GM19193 (cell line): ENCODE measurements around the gene SDHB.

Experiments
- POLR2A ChIP-seq: IDR thresholded peaks from 4 replicates; pipeline ENCODE4 v1.6.1; 2011; ENCODE audit not compliant: insufficient read depth, insufficient read length; ENCODE audit errors: extremely low read depth

The SDHB gene

GRCh38 chr1:17011439-17012307 is 42.2 kb downstream of the SDHB start, which contains the start of gene ATP13A2:
Gene ATP13A2, minus strand, starts transcription at chr1:17011928. Its CDS starts 190 bp downstream, at chr1:17011738.
- peak; percentile 56 for TF ChIP-seq POLR2A

DNA sequence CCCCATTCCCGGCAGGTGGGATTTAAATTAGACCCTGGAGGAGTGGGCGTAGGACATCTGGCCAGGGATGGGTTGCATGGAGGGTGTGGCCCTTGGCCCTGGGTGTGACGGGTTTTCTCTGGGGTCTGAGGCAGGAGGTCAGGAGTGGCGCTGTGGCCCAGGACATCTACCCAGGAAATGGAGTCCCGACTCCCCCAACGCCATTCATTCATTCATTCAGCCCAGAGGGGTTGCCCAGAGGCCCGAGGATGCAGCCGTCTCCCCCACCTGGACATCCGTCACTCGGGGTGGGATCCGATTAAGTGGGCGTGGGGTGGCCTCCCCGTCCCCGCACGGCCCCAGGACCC is 42.8 kb downstream of the SDHB start:
- TF ChIP-seq POLR2A, result no peak

DNA sequence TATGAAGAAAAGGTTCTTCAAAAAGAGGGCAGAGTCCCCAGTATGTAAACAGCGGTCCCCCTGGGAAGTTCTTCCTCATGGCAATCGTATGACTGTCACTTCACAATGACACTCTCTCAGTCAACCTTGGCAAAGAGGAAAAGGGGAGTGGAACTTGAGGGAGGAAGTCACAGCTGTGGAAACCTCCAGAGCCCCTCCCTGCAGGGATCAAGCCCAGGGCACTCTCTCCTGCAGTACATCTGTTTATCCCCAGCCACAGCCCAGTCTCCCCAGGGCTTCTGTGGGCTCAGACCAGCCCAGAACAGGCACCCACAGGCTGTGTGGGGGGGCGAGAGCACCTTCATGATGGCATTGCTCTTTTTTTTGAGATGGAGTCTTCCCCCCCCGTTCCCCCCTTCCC is 44.1 kb downstream of the SDHB start:
- TF ChIP-seq POLR2A, result no peak

DNA sequence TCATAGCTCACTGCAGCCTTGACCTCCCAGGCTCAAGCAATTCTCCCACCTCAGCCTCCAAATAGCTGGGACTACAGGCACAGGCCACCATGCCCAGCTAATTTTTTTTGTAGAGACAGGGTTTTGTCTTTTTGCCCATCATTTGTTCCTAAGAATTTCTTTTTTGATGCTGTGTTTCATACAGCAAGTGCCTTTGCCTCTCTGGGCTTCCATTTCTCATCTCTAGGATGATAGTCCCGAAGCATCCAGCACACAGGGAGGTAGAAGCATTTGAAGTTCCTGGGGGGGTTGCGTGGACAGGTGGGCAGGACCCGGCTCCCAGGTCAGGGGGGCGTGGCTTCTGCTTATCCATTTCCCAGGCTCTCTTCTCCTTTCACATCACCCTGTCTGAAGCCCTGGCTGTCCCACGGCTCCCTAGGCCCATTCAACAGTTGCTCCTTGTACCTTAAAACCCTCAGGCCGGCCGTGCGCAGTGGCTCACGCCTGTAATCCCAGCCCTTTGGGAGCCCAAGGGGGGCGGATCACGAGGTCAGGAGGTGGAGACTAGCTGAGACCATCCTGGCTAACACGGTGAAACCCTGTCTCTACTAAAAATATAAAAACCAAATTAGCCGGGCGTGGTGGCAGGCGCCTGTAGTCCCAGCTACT is 45.5 kb downstream of the SDHB start:
- no peak for TF ChIP-seq POLR2A

DNA sequence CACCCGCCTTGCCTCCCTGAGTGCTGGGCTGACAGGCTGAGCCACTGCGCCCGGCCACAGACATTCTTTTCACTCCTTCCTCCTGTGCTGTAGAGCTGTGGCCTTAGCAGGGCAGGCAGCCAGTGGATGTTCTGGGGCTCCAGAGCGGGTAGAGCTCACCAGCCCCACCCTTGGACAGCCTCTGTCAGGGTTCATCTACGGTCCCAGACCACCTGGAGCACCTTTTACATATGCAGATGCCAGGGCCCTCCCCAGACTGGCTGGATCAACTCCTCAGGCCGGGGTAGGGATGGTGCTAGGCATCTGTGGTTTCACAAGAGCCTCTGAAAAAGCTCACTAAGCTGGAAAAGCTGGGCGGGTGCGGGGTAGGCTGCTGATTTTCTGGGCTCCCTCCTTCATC is 46.7 kb downstream of the SDHB start:
- no peak for TF ChIP-seq POLR2A

DNA sequence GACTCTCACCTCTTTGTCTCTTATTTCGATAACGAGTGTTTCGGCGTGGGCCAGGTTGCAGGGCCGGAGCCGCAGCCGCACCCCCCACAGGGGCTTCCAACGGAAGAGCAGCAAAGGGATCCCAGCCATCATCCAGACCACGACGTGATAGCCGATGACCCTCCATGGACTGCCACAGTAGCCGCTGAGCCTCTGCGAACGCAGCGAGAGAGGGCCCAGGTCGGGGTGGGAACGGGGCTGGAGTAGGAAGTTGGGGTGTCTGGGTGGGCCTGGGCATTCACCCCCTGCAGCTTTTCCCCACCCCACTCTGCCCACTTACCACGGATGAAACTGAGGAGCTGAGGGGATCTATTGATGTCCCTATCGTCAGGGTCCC is 48.5 kb downstream of the SDHB start:
- TF ChIP-seq POLR2A, result no peak

- no peak for TF ChIP-seq POLR2A
Observed at GRCh38 chr1:17004466-17005364, 49.1 kb downstream of the SDHB start.

DNA sequence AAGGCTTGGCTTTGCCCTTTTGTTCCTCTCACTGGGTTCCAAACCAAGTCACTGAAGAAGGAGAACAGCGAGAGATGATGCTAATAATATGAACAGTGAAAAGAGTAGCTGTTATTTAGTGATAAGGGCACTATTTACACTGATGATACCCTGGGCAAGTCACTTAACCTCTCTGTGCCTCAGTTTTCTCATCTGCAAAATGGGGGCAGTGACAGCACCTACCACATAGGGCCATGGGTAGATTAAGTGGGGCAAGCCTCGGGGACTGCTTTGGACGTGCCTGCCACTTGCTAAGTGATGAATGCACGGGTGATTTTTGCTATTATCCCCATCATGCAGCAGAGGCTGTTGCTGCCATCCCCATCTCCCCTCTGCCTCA is 51.3 kb downstream of the SDHB start:
- no peak for TF ChIP-seq POLR2A

- TF ChIP-seq POLR2A, result no peak
Observed at GRCh38 chr1:17001760-17002523, 51.9 kb downstream of the SDHB start.

DNA sequence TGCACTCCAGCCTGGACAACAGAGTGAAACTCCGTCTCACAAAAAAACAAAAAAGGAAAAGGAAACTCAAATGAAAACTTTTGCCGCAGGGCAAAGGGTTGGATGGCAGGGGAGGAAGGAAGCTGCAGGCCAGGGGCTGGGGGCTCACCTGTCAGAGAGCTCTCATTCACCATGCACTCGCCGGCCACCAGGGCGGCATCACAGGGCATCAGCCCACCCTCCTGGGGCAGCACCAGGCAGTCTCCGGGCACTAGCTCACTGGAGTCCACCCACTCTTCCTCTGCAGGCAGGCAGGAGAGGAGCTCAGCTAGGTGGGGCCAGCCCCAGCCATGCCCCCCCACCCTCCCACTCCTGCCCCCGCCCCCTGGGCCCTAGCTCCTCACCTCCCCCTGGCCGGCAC is 54.0 kb downstream of the SDHB start:
- no peak for TF ChIP-seq POLR2A

GRCh38 chr1:16998589-16998988 is 55.2 kb downstream of the SDHB start:
- TF ChIP-seq POLR2A, result no peak

- no peak for TF ChIP-seq POLR2A
Observed at GRCh38 chr1:16996845-16997244, 57.0 kb downstream of the SDHB start.

- no peak for TF ChIP-seq POLR2A
Observed at GRCh38 chr1:16993521-16994038, 60.3 kb downstream of the SDHB start.

GRCh38 chr1:16992675-16993074 is 61.2 kb downstream of the SDHB start:
- TF ChIP-seq POLR2A, result no peak
